ENCODE data around the gene SERPINH1.
"Not testable (repeated sequence)": the region's sequence is repeated elsewhere in the genome, so short reads cannot be mapped to it uniquely, and the experiment has no call there.

Gene SERPINH1

GRCh38 chr11:75578977-75579376 is 16.9 kb downstream of the SERPINH1 start:
- DNase-seq = no peak

- DNase-seq = no peak
These were observed 17.8 kb downstream of the SERPINH1 start for GRCh38 chr11:75579841-75580240.

- DNase-seq = no peak
These were observed 20.4 kb downstream of the SERPINH1 start for GRCh38 chr11:75582506-75582894.

- DNase-seq = peak; percentile 53 to 65
These were observed 21.1 kb downstream of the SERPINH1 start for GRCh38 chr11:75582895-75583717.

- no peak for DNase-seq
These were observed 21.9 kb downstream of the SERPINH1 start for GRCh38 chr11:75583718-75584658.

GRCh38 chr11:75584659-75585292 is 22.7 kb downstream of the SERPINH1 start:
- DNase-seq = not testable (repeated sequence)

- no peak for DNase-seq
These were observed 23.2 kb downstream of the SERPINH1 start for GRCh38 chr11:75585293-75585670.

- DNase-seq = no peak
These were observed 24.3 kb downstream of the SERPINH1 start for GRCh38 chr11:75586395-75586794.

GRCh38 chr11:75588051-75588481 is 26.0 kb downstream of the SERPINH1 start:
- no peak for DNase-seq

- DNase-seq = no peak
These were observed 27.0 kb downstream of the SERPINH1 start for GRCh38 chr11:75589051-75589450.

GRCh38 chr11:75589933-75590332 is 27.9 kb downstream of the SERPINH1 start:
- no peak for DNase-seq

GRCh38 chr11:75591371-75591770 is 29.3 kb downstream of the SERPINH1 start:
- DNase-seq = no peak

GRCh38 chr11:75591966-75592365 is 29.9 kb downstream of the SERPINH1 start:
- no peak for DNase-seq

GRCh38 chr11:75592715-75593114 is 30.7 kb downstream of the SERPINH1 start:
- no peak for DNase-seq

GRCh38 chr11:75593286-75593915 is 31.3 kb downstream of the SERPINH1 start:
- DNase-seq = no peak

- DNase-seq = no peak
These were observed 32.2 kb downstream of the SERPINH1 start for GRCh38 chr11:75594211-75594610.

GRCh38 chr11:75595429-75595828 is 33.4 kb downstream of the SERPINH1 start:
- no peak for DNase-seq

- no peak for DNase-seq
These were observed 34.9 kb downstream of the SERPINH1 start for GRCh38 chr11:75596914-75597313.

GRCh38 chr11:75597636-75598035 is 35.6 kb downstream of the SERPINH1 start:
- no peak for DNase-seq

- no peak for DNase-seq
These were observed 36.2 kb downstream of the SERPINH1 start for GRCh38 chr11:75598264-75598663.

- DNase-seq = no peak
These were observed 36.8 kb downstream of the SERPINH1 start for GRCh38 chr11:75598900-75599299.

- DNase-seq = no peak
These were observed 38.3 kb downstream of the SERPINH1 start for GRCh38 chr11:75600356-75600755.

GRCh38 chr11:75601494-75601893 is 39.4 kb downstream of the SERPINH1 start:
- DNase-seq = no peak
